ENCODE data around the gene AFAP1L1. TPM values are rescaled to one million over a fixed set of nuclear protein-coding genes. Genes with fewer than 3 reads are reported as not detected.

Gene AFAP1L1
- total RNA-seq, 1 donor from 2014 or later, result 8.3 TPM

GRCh38 chr5:149283626-149284480 is 12.2 kb downstream of the AFAP1L1 start:
- Histone ChIP-seq H3K36me3 (ENCODE audit: insufficient read depth, low read length) (no peaks in the 10 kb centered on the region), H3K4me1 (ENCODE audit: insufficient read depth, low read length) (no peaks in the 10 kb centered on the region), H4K20me1 (ENCODE audit: insufficient read depth, low read length) (no peaks in the 10 kb centered on the region), H3K79me2 (ENCODE audit: insufficient read depth, low read length) (no peaks in the 10 kb centered on the region), H2AFZ (ENCODE audit: low read depth, low read length) (no peak overlapping the region), H3K4me3 (ENCODE audit: insufficient read depth, low read depth, low read length) (no peak overlapping the region), H3K9me3 (ENCODE audit: insufficient read depth, low read depth, low read length) (no peaks in the 10 kb centered on the region), H3K9ac (ENCODE audit: low read length) (no peak overlapping the region), H3K27ac (ENCODE audit: low read depth, low read length) (no peak overlapping the region), H3K4me2 (ENCODE audit: low read length) (no peak overlapping the region), H3K27me3 (ENCODE audit: insufficient read depth, low read length) (no peaks in the 10 kb centered on the region)
- H3K4me3 Mint-ChIP-seq (ENCODE audit: unreplicated experiment), result no peak overlapping the region
- no peak for FAIRE-seq
- H3K9me3 Mint-ChIP-seq (ENCODE audit: unreplicated experiment), result no peaks in the 10 kb centered on the region
- no peak overlapping the region for H3K27ac Mint-ChIP-seq (ENCODE audit: unreplicated experiment)
- no peaks in the 10 kb centered on the region for H3K27me3 Mint-ChIP-seq (ENCODE audit: low read depth, unreplicated experiment)
- no peak for DNase-seq (ENCODE audit: low read depth)
- peaks cover 5% of the 10 kb centered on the region for H3K4me1 Mint-ChIP-seq (ENCODE audit: low read depth, unreplicated experiment)
- peaks cover 2% of the 10 kb centered on the region for H3K36me3 Mint-ChIP-seq (ENCODE audit: low read depth, unreplicated experiment)
- TF ChIP-seq EZH2 (IDR thresholded peaks at IDR 0.05; ENCODE audit: insufficient read depth, low read length) (no peak), CTCF (IDR thresholded peaks at IDR 0.05; ENCODE audit: insufficient read depth, low read depth, low read length) (no peak)

GRCh38 chr5:149284501-149284900 is 12.8 kb downstream of the AFAP1L1 start:
- no peak overlapping the region for H3K4me3 ChIP-seq (ENCODE audit: insufficient read depth, low read depth, low read length)
- no peaks in the 10 kb centered on the region for H3K79me2 ChIP-seq (ENCODE audit: insufficient read depth, low read length)
- Mint-ChIP-seq H3K36me3 (ENCODE audit: low read depth, unreplicated experiment) (peaks cover 2% of the 10 kb centered on the region), H3K4me3 (ENCODE audit: unreplicated experiment) (no peak overlapping the region), H3K4me1 (ENCODE audit: low read depth, unreplicated experiment) (peaks cover 11% of the 10 kb centered on the region), H3K9me3 (ENCODE audit: unreplicated experiment) (no peaks in the 10 kb centered on the region), H3K27ac (ENCODE audit: unreplicated experiment) (no peak overlapping the region), H3K27me3 (ENCODE audit: low read depth, unreplicated experiment) (no peaks in the 10 kb centered on the region)
- H3K9me3 ChIP-seq (ENCODE audit: insufficient read depth, low read depth, low read length), result no peaks in the 10 kb centered on the region
- H3K27me3 ChIP-seq (ENCODE audit: insufficient read depth, low read length), result no peaks in the 10 kb centered on the region
- no peaks in the 10 kb centered on the region for H3K4me1 ChIP-seq (ENCODE audit: insufficient read depth, low read length)
- H4K20me1 ChIP-seq (ENCODE audit: insufficient read depth, low read length), result no peaks in the 10 kb centered on the region
- no peak overlapping the region for H3K27ac ChIP-seq (ENCODE audit: low read depth, low read length)
- H3K36me3 ChIP-seq (ENCODE audit: insufficient read depth, low read length), result no peaks in the 10 kb centered on the region
- H3K4me2 ChIP-seq (ENCODE audit: low read length), result no peak overlapping the region
- no peak for TF ChIP-seq EZH2 (IDR thresholded peaks at IDR 0.05; ENCODE audit: insufficient read depth, low read length)
- TF ChIP-seq CTCF (IDR thresholded peaks at IDR 0.05; ENCODE audit: insufficient read depth, low read depth, low read length), result no peak
- no peak overlapping the region for H3K9ac ChIP-seq (ENCODE audit: low read length)
- DNase-seq (ENCODE audit: low read depth), result no peak
- FAIRE-seq, result no peak
- no peak overlapping the region for H2AFZ ChIP-seq (ENCODE audit: low read depth, low read length)

GRCh38 chr5:149285153-149285552 is 13.5 kb downstream of the AFAP1L1 start:
- DNase-seq (ENCODE audit: low read depth) (no peak), FAIRE-seq (no peak)
- no peak overlapping the region for H3K9ac ChIP-seq (ENCODE audit: low read length)
- Mint-ChIP-seq H3K36me3 (ENCODE audit: low read depth, unreplicated experiment) (peaks cover 2% of the 10 kb centered on the region), H3K27me3 (ENCODE audit: low read depth, unreplicated experiment) (no peaks in the 10 kb centered on the region), H3K27ac (ENCODE audit: unreplicated experiment) (no peak overlapping the region), H3K4me3 (ENCODE audit: unreplicated experiment) (no peak overlapping the region), H3K4me1 (ENCODE audit: low read depth, unreplicated experiment) (peaks cover 12% of the 10 kb centered on the region), H3K9me3 (ENCODE audit: unreplicated experiment) (no peaks in the 10 kb centered on the region)
- no peaks in the 10 kb centered on the region for H3K79me2 ChIP-seq (ENCODE audit: insufficient read depth, low read length)
- TF ChIP-seq CTCF (IDR thresholded peaks at IDR 0.05; ENCODE audit: insufficient read depth, low read depth, low read length), result no peak
- no peak for TF ChIP-seq EZH2 (IDR thresholded peaks at IDR 0.05; ENCODE audit: insufficient read depth, low read length)
- no peaks in the 10 kb centered on the region for H3K36me3 ChIP-seq (ENCODE audit: insufficient read depth, low read length)
- no peaks in the 10 kb centered on the region for H3K4me1 ChIP-seq (ENCODE audit: insufficient read depth, low read length)
- H2AFZ ChIP-seq (ENCODE audit: low read depth, low read length), result no peak overlapping the region
- H3K4me2 ChIP-seq (ENCODE audit: low read length), result no peak overlapping the region
- no peak overlapping the region for H3K4me3 ChIP-seq (ENCODE audit: insufficient read depth, low read depth, low read length)
- no peaks in the 10 kb centered on the region for H3K27me3 ChIP-seq (ENCODE audit: insufficient read depth, low read length)
- no peaks in the 10 kb centered on the region for H3K9me3 ChIP-seq (ENCODE audit: insufficient read depth, low read depth, low read length)
- no peaks in the 10 kb centered on the region for H4K20me1 ChIP-seq (ENCODE audit: insufficient read depth, low read length)
- H3K27ac ChIP-seq (ENCODE audit: low read depth, low read length), result no peak overlapping the region
